A172 (cell line): ENCODE data around the gene FBXO46. TPM values are rescaled to one million over a fixed set of nuclear protein-coding genes. Genes with fewer than 3 reads are reported as not detected.

Source experiments
- DNase-seq: peaks from one replicate; pipeline ENCODE4 v3.0.0-alpha.2; 2015; ENCODE audit warnings: low spot score
- total RNA-seq: library from RNA; depleted of rRNA; stranded (reverse); fragments of >200 nt; shearing (Covaris generic); gene quantifications from 2 replicates; pipeline ENCODE4 v1.2.3, GENCODE V29; 2014; rRNA removed

Gene FBXO46, protein sequence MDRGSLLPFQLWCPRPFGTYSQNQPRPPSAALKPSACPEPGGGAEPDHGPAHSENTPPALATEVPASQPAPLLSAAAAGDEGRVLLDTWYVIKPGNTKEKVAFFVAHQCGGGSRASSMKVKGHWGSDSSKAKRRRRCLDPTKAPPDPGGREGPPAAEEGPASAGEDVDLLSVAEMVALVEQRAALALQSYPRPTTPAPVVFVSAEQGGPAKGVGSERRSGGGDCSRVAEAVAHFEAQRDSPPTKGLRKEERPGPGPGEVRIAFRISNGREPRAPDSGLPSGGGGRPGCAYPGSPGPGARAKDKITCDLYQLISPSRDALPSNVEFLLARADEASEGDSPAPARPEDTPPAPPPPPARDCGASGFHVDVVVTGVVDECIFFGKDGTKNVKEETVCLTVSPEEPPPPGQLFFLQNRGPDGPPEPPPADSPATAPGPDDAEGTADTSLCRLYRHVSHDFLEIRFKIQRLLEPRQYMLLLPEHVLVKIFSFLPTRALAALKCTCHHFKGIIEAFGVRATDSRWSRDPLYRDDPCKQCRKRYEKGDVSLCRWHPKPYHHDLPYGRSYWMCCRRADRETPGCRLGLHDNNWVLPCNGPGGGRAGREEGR
- 2.4 and 3.0 TPM in 2 replicates for total RNA-seq

GRCh38 chr19:45730368-45731288, at the start of gene FBXO46:
FBXO46 (minus strand) TSS chr19:45730896; CDS start chr19:45713495, 17,401 bp downstream.
- peak; percentile 88 for DNase-seq

GRCh38 chr19:45780146-45780447, 49.4 kb upstream of the FBXO46 start:
- no peak for DNase-seq

DNA sequence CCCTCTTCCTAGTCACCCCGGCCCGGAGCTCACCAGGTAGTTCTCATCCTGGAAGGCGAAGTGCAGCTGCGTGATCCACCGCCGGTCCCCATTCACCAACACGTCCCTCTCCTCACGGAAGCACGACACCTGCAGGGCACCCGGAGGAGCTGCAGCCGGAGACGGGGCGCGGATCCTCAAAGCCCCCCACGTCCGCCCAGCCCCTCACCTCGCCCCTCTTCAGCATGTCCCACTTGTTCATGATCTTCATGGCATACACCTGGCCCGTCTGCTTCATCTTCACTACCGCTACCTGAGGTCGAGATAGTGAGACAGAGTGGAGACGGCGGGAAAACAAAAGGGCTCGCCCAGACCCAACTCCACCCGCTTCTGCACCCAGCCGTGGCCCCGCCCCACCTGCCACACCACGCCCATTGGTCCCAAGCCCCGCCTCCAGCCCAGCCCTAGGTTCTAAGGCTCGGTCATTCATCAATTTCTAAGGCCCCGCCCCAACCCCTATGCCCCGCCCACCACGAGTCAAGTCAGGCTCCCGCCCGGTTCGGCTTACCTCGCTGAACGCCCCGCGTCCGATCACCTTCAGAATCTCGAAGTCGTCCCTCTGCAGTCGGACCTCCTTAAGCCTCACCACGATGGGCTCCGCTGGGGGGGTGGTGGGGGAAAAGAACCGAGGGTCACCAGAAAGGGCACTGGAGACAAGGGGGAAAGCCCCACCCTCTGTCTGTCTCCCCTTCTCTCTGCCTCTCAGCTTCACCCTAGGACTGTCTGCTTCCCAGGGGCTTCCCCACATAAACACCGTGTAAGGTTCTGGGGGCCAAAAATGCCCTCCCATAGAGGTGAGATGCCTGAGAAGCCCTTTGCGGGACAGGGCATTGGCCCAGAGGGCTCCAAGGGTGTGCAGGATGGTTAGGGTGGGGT, 48.8 kb upstream of the FBXO46 start:
- DNase-seq, result peak; percentile 14

DNA sequence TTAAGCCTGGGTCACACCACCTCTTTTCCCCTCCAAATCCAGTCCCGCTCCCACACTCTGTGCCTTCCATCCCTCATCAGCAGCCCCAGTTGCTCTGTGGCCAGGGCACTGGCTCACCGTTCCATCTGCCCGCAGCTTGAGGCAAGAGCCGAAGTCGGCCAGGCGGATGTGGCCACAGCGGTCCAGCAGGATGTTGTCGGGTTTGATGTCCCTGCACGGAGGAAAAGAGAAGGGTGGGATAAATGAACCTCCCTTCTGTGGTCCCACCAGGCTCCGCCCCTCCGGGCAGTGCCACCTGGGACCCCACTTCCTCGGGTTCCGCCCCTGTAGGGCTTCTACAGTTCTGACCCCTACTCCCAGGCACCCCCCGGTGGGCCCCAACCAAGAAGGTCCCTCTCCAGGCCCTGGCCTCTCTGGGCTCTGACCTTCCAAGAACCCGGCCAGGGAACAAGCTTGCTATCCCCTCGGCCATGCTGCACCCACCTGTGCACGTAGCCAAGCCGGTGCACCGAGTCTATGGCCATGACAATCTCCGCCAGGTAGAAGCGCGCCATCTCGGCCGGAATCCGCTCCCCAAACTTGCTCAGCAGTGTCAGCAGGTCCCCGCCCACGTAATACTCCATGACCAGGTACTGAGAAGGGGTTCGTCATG, 47.4 kb upstream of the FBXO46 start:
- no peak for DNase-seq

DNA sequence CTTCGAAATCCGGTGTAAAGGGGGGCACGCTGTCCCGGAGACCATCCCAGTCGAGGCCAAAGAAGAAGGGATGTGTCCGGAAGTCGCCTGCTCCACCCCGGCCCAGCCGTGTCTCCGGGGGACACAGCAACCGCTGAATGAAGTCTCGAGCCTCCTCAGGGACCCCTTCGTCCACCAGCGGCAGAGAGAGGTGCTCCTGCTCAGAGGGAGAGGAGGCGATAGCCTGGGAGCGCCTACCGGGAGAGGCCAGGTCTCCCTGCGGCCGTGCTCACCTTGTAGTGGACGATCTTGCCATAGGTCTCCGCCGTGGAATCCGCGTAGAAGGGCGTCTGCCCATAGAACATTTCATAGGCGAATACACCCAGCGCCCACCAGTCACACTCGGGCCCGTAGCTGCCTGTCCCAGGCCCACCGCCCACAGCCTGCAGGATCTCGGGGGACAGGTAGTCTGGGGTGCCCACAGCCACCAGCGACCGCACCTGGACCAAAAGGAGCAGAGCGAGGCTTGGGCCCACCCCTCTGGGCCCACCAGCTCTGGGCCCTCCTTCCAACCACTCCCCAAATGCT, 46.8 kb upstream of the FBXO46 start:
- no peak for DNase-seq

DNA sequence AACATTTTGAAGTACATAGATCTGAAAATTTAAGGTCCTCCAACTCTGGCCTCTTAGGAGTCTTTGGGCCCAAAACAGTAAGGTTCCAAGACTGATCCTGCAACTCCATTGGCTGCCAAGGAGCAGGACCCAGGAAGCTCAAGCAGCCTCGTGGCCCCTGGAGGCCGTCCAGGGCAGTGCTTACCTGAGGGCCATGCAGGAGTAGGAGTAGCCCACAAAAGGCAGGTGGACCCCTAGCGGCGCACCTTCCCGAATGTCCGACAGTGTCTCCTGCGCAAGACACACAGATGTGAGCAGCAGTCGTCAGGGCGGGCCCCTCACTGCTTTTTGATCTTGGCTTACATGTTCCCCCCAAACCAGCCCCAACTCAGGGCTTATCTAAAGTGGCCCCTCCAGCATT, 44.1 kb upstream of the FBXO46 start:
- DNase-seq, result no peak

DNA sequence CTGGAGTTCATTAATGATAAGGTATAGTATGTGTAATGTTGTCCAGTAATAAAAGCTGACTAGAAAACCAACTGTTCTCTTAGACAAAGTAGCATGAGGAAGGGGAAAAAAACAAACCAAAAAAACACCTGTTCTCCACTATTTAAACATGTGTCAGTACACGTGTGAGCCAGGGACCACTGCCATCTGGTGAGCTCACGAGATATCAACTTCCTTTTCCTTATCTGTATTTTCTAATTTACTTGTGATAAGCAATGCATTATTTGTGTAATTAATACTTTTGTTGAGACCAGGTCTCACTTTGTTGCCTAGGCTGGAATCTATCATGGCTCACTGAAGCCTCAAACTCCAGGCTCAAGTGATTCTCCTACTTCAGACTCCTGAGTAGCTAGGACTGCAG, 42.7 kb upstream of the FBXO46 start:
- DNase-seq, result no peak

- no peak for DNase-seq
Observed at GRCh38 chr19:45772912-45773311, 42.2 kb upstream of the FBXO46 start.

DNA sequence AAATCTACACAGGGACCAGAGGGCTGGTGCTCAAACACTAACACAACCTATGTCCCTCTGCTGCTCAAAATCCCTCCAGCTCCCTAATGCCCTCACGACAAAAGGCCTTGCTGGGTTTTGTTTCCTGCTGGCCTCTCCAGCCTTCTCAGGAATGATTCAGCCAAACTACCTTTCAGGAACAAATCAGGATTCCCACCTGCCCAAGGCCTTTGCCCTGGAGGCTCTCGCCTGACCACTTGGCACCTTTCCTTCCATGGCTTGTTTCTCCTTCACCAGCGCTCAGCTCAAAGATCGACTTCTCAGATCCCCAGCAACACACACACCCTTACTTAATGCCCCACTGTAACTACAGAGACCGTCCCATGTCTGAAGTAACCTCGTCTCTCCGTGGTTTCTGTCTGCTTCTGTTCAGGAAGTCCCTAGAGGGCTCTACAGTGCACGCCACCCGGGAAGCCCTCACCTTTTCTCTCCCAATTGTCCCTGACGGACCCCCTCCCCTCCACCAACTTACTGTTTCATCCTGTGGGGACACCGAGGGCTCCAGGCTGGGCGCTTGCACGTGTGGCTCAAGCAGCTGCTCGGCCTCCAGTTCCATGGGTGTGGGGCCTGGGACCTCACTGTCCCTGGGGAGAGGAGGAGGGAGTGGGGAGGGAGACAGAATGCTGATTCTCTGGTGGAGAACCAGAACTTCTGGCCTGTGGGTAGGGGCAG, 41.6 kb upstream of the FBXO46 start:
- DNase-seq, result no peak

DNA sequence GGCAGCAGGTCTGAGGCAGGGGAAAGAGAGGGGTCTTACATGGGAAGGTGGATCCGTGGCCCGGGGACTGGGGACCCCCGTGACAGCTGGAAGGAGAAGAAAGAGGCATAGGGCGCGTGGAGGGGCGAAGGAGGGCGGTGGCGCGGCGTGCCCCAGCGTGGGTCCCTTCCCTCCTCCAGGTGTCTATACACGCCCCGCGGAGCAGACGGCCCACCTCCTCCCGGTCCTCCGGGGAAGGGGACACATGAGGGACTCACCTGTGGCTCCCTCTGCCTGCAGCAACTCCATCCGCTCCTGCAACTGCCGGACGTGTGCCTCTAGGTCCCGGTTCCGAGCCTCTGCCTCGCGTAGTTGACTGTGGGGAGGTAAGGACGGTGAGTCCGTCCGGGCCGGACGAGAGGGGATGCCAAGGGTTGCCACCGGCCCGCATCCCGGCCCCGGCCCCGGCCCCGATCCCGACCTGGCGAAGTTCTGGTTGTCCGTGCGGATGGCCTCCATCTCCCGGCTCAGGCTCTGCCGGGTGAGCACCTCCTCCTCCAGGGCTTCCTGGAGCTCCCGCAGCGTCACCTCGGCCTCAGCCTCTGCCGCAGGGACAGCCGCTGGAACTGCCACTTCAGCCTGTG, 40.7 kb upstream of the FBXO46 start:
- DNase-seq, result no peak

DNA sequence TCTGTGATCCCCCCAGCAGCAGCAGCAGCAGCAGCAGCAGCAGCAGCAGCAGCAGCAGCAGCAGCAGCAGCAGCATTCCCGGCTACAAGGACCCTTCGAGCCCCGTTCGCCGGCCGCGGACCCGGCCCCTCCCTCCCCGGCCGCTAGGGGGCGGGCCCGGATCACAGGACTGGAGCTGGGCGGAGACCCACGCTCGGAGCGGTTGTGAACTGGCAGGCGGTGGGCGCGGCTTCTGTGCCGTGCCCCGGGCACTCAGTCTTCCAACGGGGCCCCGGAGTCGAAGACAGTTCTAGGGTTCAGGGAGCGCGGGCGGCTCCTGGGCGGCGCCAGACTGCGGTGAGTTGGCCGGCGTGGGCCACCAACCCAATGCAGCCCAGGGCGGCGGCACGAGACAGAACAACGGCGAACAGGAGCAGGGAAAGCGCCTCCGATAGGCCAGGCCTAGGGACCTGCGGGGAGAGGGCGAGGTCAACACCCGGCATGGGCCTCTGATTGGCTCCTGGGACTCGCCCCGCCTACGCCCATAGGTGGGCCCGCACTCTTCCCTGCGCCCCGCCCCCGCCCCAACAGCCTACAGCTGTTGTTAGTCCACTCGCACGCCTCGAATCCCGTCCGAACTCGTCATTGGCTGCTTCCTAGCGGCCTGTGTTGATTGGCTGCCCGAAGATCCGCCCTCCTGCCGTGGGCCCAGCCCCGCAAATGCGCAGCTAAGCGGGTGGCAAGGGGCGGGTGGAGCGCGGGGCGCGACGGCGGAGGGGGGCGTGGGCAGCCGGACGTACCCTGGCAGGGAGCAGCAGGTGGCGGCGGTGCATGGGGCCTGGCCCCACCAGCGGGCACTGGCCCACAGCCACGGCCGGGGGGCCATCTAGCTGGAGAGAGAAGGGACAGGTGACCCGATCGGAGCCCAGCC, 39.8 kb upstream of the FBXO46 start:
- peak; percentile 93 for DNase-seq

DNA sequence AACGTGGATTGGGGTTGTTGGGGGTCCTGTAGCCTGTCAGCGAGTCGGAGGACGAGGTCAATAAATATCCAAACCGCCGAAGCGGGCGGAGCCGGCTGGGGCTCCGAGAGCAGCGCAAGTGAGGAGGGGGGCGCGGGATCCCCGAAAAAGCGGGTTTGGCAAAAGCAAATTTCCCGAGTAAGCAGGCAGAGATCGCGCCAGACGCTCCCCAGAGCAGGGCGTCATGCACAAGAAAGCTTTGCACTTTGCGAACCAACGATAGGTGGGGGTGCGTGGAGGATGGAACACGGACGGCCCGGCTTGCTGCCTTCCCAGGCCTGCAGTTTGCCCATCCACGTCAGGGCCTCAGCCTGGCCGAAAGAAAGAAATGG, 39.1 kb upstream of the FBXO46 start:
- peak; percentile 31 for DNase-seq

GRCh38 chr19:45768984-45769782, 38.5 kb upstream of the FBXO46 start, which contains the start of gene SIX5:
SIX5 (minus strand) TSS chr19:45769252; CDS start chr19:45768844, 408 bp downstream.
- DNase-seq, result peak; percentile 86

DNA sequence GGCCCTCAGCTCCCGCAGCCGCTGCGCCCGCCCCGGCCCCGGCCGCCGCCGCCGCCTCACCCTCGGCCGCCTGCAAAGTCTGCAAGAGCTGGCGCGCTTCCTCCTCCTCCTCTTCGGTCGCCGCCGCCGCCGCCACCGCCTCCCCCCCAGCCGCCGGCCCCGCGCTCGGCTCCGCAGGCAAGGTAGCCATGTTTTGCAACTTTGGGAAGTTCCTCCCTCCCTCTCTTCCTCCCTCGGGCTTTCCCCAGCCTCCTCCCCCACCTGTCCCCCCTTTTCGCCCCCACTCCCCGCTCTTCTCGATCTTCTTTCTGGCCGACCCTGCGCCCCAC, 37.9 kb upstream of the FBXO46 start:
- DNase-seq, result no peak

- no peak for DNase-seq
Observed at GRCh38 chr19:45767881-45768654, 37.4 kb upstream of the FBXO46 start.

DNA sequence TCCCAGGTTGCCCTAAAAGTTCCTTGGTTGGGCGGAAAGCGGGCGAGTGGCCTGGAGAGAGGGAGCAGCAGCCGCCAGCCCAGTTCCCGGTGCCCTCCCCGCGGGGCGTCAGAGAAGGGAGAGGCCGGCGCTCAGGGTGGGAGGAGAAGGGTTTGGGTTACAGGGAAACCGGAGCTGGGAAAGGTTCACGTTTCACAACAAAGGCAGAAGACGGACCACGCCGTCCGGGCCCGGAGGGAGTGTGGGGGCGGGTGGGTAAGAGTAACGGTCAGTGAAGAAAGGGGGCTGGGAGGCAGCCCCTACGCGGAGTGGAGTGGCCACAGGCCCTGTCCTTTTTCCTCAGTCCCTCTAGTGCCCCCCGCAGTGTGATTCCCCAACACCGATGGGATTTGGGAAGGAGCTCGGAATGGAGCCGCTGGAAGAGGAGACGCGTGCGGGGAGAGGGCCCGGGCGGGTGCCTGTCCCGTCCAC, 36.7 kb upstream of the FBXO46 start:
- DNase-seq, result no peak
